HL-60 (cell line): ENCODE data around the gene PLXNA2.

Experiments used
- CTCF ChIP-seq: IDR thresholded peaks from one replicate; pipeline ENCODE4 v1.5.1; 2011; ENCODE audit warnings: low read length, control low read depth, inconsistent platforms; ENCODE audit not compliant: insufficient read depth
- POLR2AphosphoS5 ChIP-seq: IDR thresholded peaks from 2 replicates; pipeline ENCODE4 v1.6.1; 2012; ENCODE audit warnings: low read depth
- REST ChIP-seq: IDR thresholded peaks from 2 replicates; pipeline ENCODE4 v1.6.1; 2012; ENCODE audit warnings: low read depth; ENCODE audit not compliant: insufficient replicate concordance

- TF ChIP-seq CTCF (no peak), POLR2AphosphoS5 (no peak), REST (no peak)
These were observed 38.0 kb downstream of the PLXNA2 start for GRCh38 chr1:208206092-208206698.
